ENCODE results near the gene GAS5. TPM values are rescaled to one million over a fixed set of nuclear protein-coding genes. Genes with fewer than 3 reads are reported as not detected.
"Not testable (repeated sequence)": the region's sequence is repeated elsewhere in the genome, so short reads cannot be mapped to it uniquely, and the experiment has no call there.

GAS5 gene
- total RNA-seq, 1 experiment from 2014 or later, result 503 TPM

- Histone ChIP-seq H3K9me3 (ENCODE audit: low read depth, low read length, poor library complexity, severe bottlenecking) (no peaks in the 10 kb centered on the region), H3K4me3 (ENCODE audit: low read depth, low read length, poor library complexity, severe bottlenecking) (no peak overlapping the region), H3K27ac (ENCODE audit: low read depth, low read length, poor library complexity, severe bottlenecking) (no peak overlapping the region), H3K4me1 (ENCODE audit: insufficient read depth, low read length, poor library complexity, severe bottlenecking) (no peaks in the 10 kb centered on the region), H3K27me3 (replicated peaks; ENCODE audit: insufficient read depth, low read depth, low read length, poor library complexity) (no peaks in the 10 kb centered on the region), H3K36me3 (ENCODE audit: insufficient read depth, low read length, poor library complexity, severe bottlenecking) (peaks cover 16% of the 10 kb centered on the region)
- TF ChIP-seq EZH2 (IDR thresholded peaks at IDR 0.05; ENCODE audit: borderline replicate concordance, low read depth, low read length, poor library complexity, severe bottlenecking) (no peak), CTCF (conservative IDR thresholded peaks at IDR 0.05; ENCODE audit: low read depth, low read length) (no peak)
- ChIA-PET CTCF (no interaction called here), POLR2A (ENCODE audit: low non-redundant PET) (no interaction called here)
- no TSS peak for BruUV-seq (replicated peaks)
- DNase-seq (ENCODE audit: low spot score), result no peak
- intact Hi-C loops (cut with micrococcal nuclease; ENCODE audit: unreplicated experiment), result no loop called here
These were observed 16.9 kb upstream of the GAS5 start for GRCh38 chr1:173884701-173885100.

GRCh38 chr1:173881117-173881516 lies 13.3 kb upstream of the GAS5 start:
- POLR2A ChIA-PET (ENCODE audit: low non-redundant PET); BruUV-seq (replicated peaks): not testable (repeated sequence)

GRCh38 chr1:173878251-173878650 lies 10.5 kb upstream of the GAS5 start:
- no peak for TF ChIP-seq CTCF (conservative IDR thresholded peaks at IDR 0.05; ENCODE audit: low read depth, low read length)
- no peak for TF ChIP-seq EZH2 (IDR thresholded peaks at IDR 0.05; ENCODE audit: borderline replicate concordance, low read depth, low read length, poor library complexity, severe bottlenecking)
- Histone ChIP-seq H3K4me3 (ENCODE audit: low read depth, low read length, poor library complexity, severe bottlenecking) (no peak overlapping the region), H3K27me3 (replicated peaks; ENCODE audit: insufficient read depth, low read depth, low read length, poor library complexity) (no peaks in the 10 kb centered on the region), H3K9me3 (ENCODE audit: low read depth, low read length, poor library complexity, severe bottlenecking) (no peaks in the 10 kb centered on the region), H3K36me3 (ENCODE audit: insufficient read depth, low read length, poor library complexity, severe bottlenecking) (peaks cover 10% of the 10 kb centered on the region), H3K4me1 (ENCODE audit: insufficient read depth, low read length, poor library complexity, severe bottlenecking) (no peaks in the 10 kb centered on the region), H3K27ac (ENCODE audit: low read depth, low read length, poor library complexity, severe bottlenecking) (no peak overlapping the region)
- intact Hi-C loops (cut with micrococcal nuclease; ENCODE audit: unreplicated experiment), result no loop called here
- no peak for DNase-seq (ENCODE audit: low spot score)
- BruUV-seq (replicated peaks), result no TSS peak
- CTCF ChIA-PET, result no interaction called here
- POLR2A ChIA-PET (ENCODE audit: low non-redundant PET), result no interaction called here

More at GRCh38 chr1:173881117-173881516, 13.3 kb upstream of the GAS5 start:
- peaks cover 15% of the 10 kb centered on the region for H3K36me3 ChIP-seq (ENCODE audit: insufficient read depth, low read length, poor library complexity, severe bottlenecking)
- intact Hi-C loops (cut with micrococcal nuclease; ENCODE audit: unreplicated experiment); H3K27me3 ChIP-seq (replicated peaks; ENCODE audit: insufficient read depth, low read depth, low read length, poor library complexity); DNase-seq (ENCODE audit: low spot score); H3K27ac ChIP-seq (ENCODE audit: low read depth, low read length, poor library complexity, severe bottlenecking); H3K9me3 ChIP-seq (ENCODE audit: low read depth, low read length, poor library complexity, severe bottlenecking); H3K4me1 ChIP-seq (ENCODE audit: insufficient read depth, low read length, poor library complexity, severe bottlenecking); H3K4me3 ChIP-seq (ENCODE audit: low read depth, low read length, poor library complexity, severe bottlenecking); CTCF ChIA-PET: not testable (repeated sequence)

- no peak for DNase-seq (ENCODE audit: low spot score)
- POLR2A ChIA-PET (ENCODE audit: low non-redundant PET), result no interaction called here
- H3K9me3 ChIP-seq (ENCODE audit: low read depth, low read length, poor library complexity, severe bottlenecking), result no peaks in the 10 kb centered on the region
- H3K27ac ChIP-seq (ENCODE audit: low read depth, low read length, poor library complexity, severe bottlenecking), result no peak overlapping the region
- no peak overlapping the region for H3K4me3 ChIP-seq (ENCODE audit: low read depth, low read length, poor library complexity, severe bottlenecking)
- no TSS peak for BruUV-seq (replicated peaks)
- CTCF ChIA-PET, result no interaction called here
- TF ChIP-seq EZH2 (IDR thresholded peaks at IDR 0.05; ENCODE audit: borderline replicate concordance, low read depth, low read length, poor library complexity, severe bottlenecking) (no peak), CTCF (conservative IDR thresholded peaks at IDR 0.05; ENCODE audit: low read depth, low read length) (no peak)
- peaks cover under 1% of the 10 kb centered on the region for H3K4me1 ChIP-seq (ENCODE audit: insufficient read depth, low read length, poor library complexity, severe bottlenecking)
- peaks cover 10% of the 10 kb centered on the region for H3K36me3 ChIP-seq (ENCODE audit: insufficient read depth, low read length, poor library complexity, severe bottlenecking)
- intact Hi-C loops (cut with micrococcal nuclease; ENCODE audit: unreplicated experiment), result no loop called here
- no peaks in the 10 kb centered on the region for H3K27me3 ChIP-seq (replicated peaks; ENCODE audit: insufficient read depth, low read depth, low read length, poor library complexity)
These were observed 8.9 kb upstream of the GAS5 start for GRCh38 chr1:173876732-173877131.
